ENCODE results near the gene TMEM184B. TPM values are rescaled to one million over a fixed set of nuclear protein-coding genes. Genes with fewer than 3 reads are reported as not detected.

TMEM184B gene
- total RNA-seq, 1 experiment from 2014 or later: 89.7 TPM

DNA sequence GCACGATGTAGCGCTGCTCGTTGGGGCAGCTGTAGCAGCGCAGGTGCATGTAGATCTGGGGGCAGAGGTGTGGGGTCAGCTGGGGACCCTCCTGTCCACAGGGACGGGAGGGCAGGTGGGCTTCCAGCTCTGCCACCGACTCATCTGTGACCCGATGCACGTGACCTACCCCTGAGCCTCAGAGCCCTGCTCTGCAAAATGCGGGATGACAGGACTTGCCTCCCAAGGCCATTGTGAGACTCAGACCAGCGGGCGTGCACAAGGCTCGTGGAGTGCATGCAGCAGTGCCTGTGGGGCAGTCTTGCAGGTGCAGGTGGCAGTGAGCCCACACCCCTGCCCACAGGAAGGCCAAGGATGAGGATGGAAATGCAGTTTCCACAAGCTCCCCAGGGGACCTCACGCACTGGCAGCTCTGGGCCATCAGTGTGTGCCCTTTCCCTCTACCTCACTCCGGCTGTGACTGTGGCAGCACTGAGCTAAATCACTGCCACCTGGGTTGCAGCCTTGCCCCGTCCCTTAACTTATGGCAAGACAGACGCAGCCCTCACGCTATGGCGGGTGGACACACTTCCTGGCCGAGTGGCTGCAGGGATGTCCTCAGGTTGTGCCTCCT, 26.7 kb downstream of the TMEM184B start:
- ChIA-PET POLR2A (no interaction called here), CTCF (no interaction called here)
- TF ChIP-seq MXD4 (CRISPR knock-in tag; IDR thresholded peaks at IDR 0.05; ENCODE audit: borderline replicate concordance) (no peak), TEAD4 (CRISPR knock-in tag; IDR thresholded peaks at IDR 0.05) (no peak), ZBTB21 (CRISPR knock-in tag; IDR thresholded peaks at IDR 0.05; ENCODE audit: borderline replicate concordance) (no peak), RORB (CRISPR knock-in tag; IDR thresholded peaks at IDR 0.05) (no peak), IRF2 (CRISPR knock-in tag; IDR thresholded peaks at IDR 0.05; ENCODE audit: borderline replicate concordance, low read depth) (no peak), EMX1 (CRISPR knock-in tag; IDR thresholded peaks at IDR 0.05) (no peak), TEAD1 (CRISPR knock-in tag; IDR thresholded peaks at IDR 0.05) (no peak), ZNF416 (CRISPR knock-in tag; IDR thresholded peaks at IDR 0.05) (no peak), NR1H2 (CRISPR knock-in tag; IDR thresholded peaks at IDR 0.05) (no peak), ZNF263 (CRISPR knock-in tag; IDR thresholded peaks at IDR 0.05; ENCODE audit: low read depth) (no peak), FOXP1 (CRISPR knock-in tag; IDR thresholded peaks at IDR 0.05; ENCODE audit: borderline replicate concordance) (no peak), SMAD3 (CRISPR knock-in tag; IDR thresholded peaks at IDR 0.05; ENCODE audit: borderline replicate concordance) (no peak), FOXK1 (CRISPR knock-in tag; IDR thresholded peaks at IDR 0.05) (no peak), ATF1 (CRISPR knock-in tag; IDR thresholded peaks at IDR 0.05) (no peak), NFE2L1 (CRISPR knock-in tag; IDR thresholded peaks at IDR 0.05) (no peak), NFYB (CRISPR knock-in tag; conservative IDR thresholded peaks at IDR 0.05; ENCODE audit: low read depth) (no peak)
- TF ChIP-seq, protein P1, sequence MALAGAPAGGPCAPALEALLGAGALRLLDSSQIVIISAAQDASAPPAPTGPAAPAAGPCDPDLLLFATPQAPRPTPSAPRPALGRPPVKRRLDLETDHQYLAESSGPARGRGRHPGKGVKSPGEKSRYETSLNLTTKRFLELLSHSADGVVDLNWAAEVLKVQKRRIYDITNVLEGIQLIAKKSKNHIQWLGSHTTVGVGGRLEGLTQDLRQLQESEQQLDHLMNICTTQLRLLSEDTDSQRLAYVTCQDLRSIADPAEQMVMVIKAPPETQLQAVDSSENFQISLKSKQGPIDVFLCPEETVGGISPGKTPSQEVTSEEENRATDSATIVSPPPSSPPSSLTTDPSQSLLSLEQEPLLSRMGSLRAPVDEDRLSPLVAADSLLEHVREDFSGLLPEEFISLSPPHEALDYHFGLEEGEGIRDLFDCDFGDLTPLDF (CRISPR knock-in tag; IDR thresholded peaks at IDR 0.05): no peak
- TF ChIP-seq, protein P2, sequence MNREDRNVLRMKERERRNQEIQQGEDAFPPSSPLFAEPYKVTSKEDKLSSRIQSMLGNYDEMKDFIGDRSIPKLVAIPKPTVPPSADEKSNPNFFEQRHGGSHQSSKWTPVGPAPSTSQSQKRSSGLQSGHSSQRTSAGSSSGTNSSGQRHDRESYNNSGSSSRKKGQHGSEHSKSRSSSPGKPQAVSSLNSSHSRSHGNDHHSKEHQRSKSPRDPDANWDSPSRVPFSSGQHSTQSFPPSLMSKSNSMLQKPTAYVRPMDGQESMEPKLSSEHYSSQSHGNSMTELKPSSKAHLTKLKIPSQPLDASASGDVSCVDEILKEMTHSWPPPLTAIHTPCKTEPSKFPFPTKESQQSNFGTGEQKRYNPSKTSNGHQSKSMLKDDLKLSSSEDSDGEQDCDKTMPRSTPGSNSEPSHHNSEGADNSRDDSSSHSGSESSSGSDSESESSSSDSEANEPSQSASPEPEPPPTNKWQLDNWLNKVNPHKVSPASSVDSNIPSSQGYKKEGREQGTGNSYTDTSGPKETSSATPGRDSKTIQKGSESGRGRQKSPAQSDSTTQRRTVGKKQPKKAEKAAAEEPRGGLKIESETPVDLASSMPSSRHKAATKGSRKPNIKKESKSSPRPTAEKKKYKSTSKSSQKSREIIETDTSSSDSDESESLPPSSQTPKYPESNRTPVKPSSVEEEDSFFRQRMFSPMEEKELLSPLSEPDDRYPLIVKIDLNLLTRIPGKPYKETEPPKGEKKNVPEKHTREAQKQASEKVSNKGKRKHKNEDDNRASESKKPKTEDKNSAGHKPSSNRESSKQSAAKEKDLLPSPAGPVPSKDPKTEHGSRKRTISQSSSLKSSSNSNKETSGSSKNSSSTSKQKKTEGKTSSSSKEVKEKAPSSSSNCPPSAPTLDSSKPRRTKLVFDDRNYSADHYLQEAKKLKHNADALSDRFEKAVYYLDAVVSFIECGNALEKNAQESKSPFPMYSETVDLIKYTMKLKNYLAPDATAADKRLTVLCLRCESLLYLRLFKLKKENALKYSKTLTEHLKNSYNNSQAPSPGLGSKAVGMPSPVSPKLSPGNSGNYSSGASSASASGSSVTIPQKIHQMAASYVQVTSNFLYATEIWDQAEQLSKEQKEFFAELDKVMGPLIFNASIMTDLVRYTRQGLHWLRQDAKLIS (CRISPR knock-in tag; IDR thresholded peaks at IDR 0.05; ENCODE audit: borderline replicate concordance): no peak
- TF ChIP-seq, protein P3, sequence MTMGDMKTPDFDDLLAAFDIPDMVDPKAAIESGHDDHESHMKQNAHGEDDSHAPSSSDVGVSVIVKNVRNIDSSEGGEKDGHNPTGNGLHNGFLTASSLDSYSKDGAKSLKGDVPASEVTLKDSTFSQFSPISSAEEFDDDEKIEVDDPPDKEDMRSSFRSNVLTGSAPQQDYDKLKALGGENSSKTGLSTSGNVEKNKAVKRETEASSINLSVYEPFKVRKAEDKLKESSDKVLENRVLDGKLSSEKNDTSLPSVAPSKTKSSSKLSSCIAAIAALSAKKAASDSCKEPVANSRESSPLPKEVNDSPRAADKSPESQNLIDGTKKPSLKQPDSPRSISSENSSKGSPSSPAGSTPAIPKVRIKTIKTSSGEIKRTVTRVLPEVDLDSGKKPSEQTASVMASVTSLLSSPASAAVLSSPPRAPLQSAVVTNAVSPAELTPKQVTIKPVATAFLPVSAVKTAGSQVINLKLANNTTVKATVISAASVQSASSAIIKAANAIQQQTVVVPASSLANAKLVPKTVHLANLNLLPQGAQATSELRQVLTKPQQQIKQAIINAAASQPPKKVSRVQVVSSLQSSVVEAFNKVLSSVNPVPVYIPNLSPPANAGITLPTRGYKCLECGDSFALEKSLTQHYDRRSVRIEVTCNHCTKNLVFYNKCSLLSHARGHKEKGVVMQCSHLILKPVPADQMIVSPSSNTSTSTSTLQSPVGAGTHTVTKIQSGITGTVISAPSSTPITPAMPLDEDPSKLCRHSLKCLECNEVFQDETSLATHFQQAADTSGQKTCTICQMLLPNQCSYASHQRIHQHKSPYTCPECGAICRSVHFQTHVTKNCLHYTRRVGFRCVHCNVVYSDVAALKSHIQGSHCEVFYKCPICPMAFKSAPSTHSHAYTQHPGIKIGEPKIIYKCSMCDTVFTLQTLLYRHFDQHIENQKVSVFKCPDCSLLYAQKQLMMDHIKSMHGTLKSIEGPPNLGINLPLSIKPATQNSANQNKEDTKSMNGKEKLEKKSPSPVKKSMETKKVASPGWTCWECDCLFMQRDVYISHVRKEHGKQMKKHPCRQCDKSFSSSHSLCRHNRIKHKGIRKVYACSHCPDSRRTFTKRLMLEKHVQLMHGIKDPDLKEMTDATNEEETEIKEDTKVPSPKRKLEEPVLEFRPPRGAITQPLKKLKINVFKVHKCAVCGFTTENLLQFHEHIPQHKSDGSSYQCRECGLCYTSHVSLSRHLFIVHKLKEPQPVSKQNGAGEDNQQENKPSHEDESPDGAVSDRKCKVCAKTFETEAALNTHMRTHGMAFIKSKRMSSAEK (CRISPR knock-in tag; IDR thresholded peaks at IDR 0.05; ENCODE audit: borderline replicate concordance): no peak
- TF ChIP-seq, protein P4, sequence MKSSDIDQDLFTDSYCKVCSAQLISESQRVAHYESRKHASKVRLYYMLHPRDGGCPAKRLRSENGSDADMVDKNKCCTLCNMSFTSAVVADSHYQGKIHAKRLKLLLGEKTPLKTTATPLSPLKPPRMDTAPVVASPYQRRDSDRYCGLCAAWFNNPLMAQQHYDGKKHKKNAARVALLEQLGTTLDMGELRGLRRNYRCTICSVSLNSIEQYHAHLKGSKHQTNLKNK (CRISPR knock-in tag; IDR thresholded peaks at IDR 0.05): no peak
- H3K4me1 Mint-ChIP-seq: peaks cover 4% of the 10 kb centered on the region
- peaks cover 35% of the 10 kb centered on the region for H3K36me3 Mint-ChIP-seq
- no peaks in the 10 kb centered on the region; the same call in 1 of the 2 replicates for H3K9me3 Mint-ChIP-seq
- no peak for DNase-seq (ENCODE audit: low spot score)
- ATAC-seq: no peak
- H3K27me3 Mint-ChIP-seq (ENCODE audit: low read depth): no peaks in the 10 kb centered on the region
- H3K27ac Mint-ChIP-seq: no peak overlapping the region
- H3K4me3 Mint-ChIP-seq: no peak overlapping the region

All from WTC11 (cell line).